ENCODE results near the gene COG5.
"Not testable (repeated sequence)": the region's sequence is repeated elsewhere in the genome, so short reads cannot be mapped to it uniquely, and the experiment has no call there.

COG5 gene

DNA sequence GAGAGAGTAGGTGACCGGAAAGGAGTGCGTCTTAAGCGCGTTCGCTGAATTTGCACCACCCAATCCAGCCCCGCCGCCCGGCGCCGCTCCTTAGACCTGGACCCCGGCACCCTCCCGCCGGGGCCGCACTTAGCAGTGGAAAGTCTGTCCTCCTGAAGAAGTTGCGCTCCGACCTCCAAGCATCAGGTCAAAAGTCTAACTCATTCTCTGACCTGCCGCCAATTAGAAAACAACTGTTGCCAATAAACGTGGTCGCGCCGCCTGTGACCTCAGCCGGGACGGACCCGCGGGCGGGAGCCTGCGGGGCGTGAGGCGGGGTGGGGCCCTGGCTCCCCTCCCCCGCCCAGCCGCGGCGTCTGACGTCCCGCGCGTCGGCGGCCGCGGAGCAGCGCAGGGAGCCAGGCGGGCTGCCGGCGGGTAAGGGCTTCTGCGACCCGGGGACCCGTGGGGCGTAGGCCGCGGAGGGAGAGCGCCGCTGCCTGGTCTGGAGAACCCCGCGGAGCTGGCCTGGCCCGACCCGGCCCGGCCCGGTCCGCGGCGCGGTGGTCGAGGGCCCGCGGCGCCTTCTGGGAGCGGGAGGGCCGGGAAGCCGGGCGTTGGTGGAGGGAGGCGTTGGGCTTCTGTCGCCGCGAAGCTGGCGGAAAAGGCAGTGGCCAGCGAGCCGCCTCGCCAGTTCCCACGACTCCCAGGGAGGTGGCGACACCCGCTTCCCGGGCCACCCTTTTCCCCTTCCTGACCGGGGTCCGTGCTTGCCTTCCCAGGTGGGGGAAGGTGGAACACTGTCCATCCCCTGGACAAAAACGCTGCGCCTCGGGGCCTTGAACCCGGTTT, 16.4 kb upstream of the COG5 start, which contains the start of gene BCAP29:
Gene BCAP29 (plus strand): TSS at position 362 of the 831 bp plus-strand sequence. CDS start 527 bp downstream, outside the sequence.
- DNase-seq = peak; percentile 68

- no peak for DNase-seq
Observed at GRCh38 chr7:107579554-107579884, 15.8 kb upstream of the COG5 start.

- DNase-seq = no peak
Observed at GRCh38 chr7:107573537-107573936, 9.8 kb upstream of the COG5 start.

GRCh38 chr7:107570298-107570697, 6.6 kb upstream of the COG5 start:
- no peak for DNase-seq

GRCh38 chr7:107564553-107565298, 1.0 kb upstream of the COG5 start:
- DNase-seq = no peak

GRCh38 chr7:107563081-107563774, 492 bp downstream of the COG5 start:
- no peak for DNase-seq

GRCh38 chr7:107560898-107561516, 2.7 kb downstream of the COG5 start:
- no peak for DNase-seq

DNA sequence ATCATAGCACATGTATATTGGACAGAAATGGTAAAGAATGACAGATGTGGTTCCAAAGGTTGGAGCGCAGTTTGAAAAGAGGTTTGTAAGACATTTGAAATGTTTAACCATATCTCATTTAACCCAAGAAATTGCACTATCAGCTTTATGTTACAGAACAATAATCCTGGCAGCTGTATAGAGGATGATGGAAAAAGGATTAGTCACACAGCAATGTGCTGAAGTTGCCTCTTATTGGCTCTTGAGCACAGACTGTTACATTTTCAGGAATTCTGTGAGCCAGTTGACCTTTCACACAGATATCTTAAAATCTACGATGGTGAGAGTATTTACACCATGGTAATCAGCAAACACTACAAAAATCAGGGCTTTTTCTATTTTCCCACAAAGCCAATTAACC, 3.9 kb downstream of the COG5 start:
- DNase-seq = no peak

- DNase-seq = no peak
Observed at GRCh38 chr7:107555893-107556292, 7.8 kb downstream of the COG5 start.

DNA sequence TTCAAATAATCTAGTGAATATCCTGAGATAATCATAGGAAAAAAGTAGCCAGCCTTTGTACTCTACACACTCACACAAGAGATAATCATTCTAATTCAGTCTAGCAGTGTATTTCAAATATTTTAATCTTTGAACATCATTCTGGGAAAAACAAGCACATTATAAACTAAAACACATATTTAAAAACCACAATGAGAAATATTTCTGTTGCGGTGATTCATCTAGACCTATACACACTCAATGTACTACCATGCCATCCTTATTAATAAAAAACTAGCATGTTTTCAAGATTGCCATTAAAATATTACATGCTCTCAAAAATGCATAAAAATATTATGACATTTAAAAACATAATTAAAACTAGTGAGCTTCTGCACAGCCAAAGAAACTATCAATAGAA, 11.8 kb downstream of the COG5 start:
- DNase-seq = no peak

- no peak for DNase-seq
Observed at GRCh38 chr7:107544848-107545591, 18.7 kb downstream of the COG5 start.

DNA sequence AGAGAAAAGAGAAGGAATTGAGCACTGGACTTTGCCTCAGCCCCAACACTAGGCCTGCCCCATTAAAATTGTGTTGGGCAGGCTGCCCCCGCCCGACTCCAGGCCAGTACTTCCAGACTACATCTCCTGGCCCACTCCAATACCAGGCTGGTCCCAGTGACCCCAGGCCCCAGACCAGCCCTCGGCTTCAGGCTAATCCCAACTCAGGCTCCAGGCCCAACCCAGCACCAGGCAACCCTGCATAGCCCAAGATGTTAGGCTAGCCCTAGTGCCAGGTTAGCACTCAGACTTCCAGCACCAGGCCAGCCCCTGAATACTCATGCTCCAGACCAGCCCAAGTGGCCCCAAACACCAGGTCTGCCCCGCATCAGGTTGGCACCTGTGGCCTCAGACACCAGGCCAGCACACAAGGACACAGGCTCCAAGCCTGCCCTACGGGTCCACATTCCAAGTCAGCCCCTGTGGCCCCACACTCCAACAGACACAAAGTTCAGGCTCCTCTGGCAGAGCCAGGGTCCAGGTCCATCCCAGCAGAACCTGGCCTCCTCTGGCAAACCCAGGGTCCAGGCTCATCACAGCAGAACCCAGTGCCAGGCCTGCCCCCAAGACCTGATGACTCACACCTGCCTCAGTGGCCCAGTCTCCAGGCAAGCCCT, 20.3 kb downstream of the COG5 start:
- DNase-seq = no peak

GRCh38 chr7:107538001-107538400, 25.7 kb downstream of the COG5 start:
- DNase-seq = no peak

DNA sequence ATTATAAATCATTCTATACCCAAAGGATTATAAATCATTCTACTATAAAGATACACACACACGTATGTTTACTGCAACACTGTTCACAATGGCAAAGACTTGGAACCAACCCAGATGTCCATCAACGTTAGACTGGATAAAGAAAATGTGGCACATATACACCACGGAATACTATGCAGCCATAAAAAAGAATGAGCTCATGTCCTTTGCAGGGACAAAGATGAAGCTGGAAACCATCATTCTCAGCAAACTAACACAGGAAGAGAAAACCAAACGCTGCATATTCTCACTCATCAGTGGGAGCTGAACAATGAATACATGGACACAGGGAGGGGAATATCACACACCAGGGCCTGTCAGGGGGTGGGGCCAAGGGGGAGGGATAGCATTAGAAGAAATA, 26.5 kb downstream of the COG5 start:
- not testable (repeated sequence) for DNase-seq

DNA sequence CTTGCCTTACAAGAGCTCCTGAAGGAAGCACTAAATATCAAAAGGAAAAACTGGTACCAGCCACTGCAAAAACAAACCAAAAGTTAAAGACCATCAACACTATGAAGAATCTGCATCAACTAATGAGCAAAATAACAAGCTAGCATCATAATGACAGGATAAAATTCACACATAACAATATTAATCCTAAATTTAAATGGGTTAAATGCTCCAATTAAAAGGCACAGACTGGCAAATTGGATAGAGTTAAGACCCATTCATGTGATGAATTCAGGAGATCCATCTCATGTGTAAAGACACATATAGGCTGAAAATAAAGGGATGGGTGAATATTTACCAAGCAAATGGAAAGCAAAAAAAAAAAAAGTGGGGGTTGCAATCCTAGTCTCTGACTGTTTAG, 29.6 kb downstream of the COG5 start:
- DNase-seq = no peak

- DNase-seq = no peak
Observed at GRCh38 chr7:107530751-107531150, 33.0 kb downstream of the COG5 start.

GRCh38 chr7:107528461-107528860, 35.3 kb downstream of the COG5 start:
- DNase-seq = no peak

GRCh38 chr7:107527196-107527595, 36.5 kb downstream of the COG5 start:
- no peak for DNase-seq

- no peak for DNase-seq
Observed at GRCh38 chr7:107526672-107527071, 37.0 kb downstream of the COG5 start.

DNA sequence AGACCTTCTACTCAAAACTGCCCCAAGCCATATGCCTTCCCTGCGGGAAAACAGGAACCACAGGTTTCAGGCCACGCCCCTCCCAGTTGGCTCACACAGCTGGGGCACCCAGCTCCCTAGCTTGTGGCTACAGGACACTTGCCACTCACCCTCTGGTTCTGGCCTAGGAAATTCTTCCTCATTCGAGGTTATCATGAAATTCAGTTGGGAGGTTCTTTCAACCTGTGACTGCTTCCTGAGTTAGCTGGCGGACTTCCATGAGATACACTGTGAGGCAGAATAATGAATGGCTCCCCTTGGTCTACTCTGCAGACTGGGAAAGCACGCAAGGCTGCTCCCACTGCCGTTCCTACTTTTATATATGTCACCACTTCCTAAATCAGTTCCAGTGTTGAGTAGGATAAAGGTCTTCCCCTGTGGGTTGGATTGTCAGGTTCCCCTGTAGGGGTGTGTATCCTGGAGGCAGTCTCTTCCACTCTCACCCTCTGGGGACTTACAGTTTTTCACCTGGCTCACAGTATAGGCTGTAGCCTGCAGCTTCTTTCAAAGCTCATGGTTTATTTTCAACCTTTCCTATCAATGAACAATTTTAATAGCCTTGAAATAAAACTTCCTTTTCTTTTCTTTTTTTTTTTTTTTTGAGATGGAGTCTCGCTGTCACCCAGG, 56.9 kb downstream of the COG5 start:
- DNase-seq = no peak

GRCh38 chr7:107505997-107506673, 57.6 kb downstream of the COG5 start:
- DNase-seq = peak; percentile 48
